ENCODE data around the gene PITPNM3.

PITPNM3 gene

DNA sequence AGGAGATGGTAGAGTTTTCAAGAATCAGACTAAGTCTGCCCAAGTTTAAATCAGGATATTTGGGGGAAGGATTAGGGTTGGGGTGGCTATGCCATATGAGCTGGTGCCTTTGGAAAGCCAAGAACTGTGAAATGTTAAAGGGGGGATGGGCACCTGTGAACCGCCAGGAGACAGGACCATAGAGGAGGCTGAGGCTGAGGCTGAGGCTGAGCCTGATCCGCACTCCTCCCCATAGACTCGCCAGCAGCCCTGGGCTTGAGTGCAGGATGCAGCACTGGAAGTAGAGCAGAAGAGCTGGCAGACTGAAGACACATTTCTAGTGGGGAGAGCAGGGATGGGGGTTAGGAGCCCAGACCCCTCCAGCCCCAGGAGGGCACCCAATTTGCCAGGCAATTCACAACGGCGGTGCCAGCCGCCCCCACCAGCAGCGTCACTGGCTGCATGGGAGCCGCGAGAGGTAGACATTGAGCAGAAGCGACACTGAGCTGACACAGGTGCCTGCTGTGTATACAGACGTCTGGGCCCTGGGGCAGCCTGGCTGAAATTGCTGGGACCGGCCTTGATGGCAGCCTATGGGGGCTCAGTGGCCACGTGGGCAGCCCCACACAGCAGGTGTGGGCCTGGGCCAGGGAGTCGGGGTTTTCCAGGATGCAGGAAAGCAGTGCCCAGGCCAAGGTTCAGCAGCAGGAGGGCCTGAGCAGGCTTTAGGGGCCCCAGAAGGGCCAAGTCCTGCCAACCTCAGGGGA lies 102.9 kb downstream of the PITPNM3 start:
- no peak for DNase-seq (ENCODE audit: low read depth, low spot score)
- H3K27ac ChIP-seq = no peak overlapping the region

DNA sequence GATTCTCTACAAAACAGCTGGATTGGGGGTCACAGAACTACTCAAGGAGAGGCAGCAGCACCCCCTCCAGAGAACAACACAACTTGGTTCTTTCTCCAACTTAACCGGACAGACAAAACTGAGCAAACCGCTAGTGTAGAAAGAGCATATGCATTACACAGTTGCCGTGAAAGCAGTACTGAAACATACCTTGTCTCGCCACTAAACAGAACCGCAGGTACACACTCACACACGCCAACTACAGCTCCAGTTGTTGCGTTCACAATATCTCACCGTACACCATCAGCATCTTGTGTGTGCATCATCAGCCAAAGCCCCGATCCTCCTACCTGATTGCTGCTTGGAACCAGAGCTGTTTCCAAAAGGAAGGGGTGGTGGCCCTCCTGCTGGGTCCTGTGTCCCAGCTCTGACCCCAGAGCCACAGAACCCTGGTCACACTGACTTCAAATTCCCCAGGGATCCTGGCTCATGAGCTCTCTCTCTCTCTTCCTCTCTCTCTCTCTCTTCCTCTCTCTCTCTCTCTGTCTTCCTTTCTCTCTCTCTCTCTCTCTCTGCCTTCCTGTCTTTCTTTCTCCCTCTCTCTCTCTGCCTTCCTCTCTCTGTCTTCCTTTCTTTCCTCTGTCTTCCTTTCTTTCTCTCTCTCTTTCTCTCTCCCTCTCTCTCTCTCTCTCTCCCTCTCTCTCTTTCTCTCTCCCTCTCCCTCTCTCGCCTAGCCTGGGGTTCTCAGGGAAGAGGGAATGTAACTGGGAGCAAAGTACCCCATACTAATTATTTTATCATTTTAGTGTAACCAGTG lies 103.7 kb downstream of the PITPNM3 start:
- no peak overlapping the region for H3K27ac ChIP-seq
- DNase-seq (ENCODE audit: low read depth, low spot score) = no peak

DNA sequence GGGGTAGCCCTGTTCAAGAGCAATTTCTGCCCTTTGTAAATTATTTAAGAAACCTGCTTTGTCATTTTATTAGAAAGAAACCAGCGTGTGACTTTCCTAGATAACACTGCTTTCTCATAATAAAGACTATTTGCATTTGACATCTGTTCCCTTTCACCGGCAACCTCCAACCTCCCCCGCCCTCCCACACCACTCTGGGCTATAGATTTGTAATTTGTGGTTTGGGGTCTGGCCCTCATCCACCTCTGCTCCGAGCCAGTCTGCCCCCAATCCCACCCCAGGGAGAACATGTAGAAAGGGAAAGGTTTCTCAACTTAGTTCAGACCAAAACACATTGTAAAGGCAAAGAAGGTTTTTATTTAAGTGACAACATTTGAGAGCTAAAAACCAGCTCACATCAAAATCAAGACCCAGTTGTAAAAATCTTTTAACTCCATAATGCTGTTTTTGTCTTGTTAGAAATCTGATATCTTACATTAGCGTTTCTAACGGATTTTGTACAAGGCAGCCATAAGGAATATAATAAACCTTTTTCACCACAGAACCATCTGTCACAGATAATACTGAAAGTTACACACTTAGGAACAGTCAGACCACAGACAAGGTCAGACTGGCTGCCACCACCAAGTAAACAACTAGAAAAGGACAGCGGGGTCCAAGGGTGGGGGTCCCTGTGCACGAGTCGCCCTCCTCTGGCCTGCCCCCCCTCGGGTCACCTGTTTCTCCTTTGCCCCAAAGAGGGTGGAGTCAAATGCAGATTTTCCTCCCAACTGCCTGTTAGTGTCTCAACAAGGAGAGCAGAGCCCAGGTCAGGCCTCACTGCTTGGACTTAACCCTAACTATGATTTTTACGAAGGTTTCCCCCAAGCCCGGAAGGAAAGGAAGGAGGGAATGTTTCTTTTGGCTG lies 105.2 kb downstream of the PITPNM3 start:
- no peak for DNase-seq (ENCODE audit: low read depth, low spot score)
- H3K27ac ChIP-seq = no peak overlapping the region

DNA sequence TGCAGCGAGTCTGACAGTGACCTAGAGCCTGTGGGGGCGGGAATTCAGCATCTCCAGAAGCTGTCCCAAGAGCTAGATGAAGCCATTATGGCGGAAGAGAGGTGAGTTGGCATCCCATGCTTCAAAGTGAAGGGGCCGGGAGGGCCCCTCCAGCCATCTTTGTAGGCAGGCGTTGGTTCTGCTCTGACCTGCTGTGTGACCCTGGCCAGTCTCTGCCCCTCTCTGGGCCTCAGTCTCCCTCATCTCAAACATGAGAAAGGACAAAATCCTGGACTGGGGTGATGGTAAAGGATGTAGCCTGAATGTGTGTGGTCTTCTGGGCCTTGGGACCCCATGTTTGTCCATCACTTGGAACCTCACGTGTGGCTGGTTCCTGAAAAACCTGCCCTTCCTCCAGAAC lies 107.0 kb downstream of the PITPNM3 start:
- no peak for DNase-seq (ENCODE audit: low read depth, low spot score)
- H3K27ac ChIP-seq = no peak overlapping the region

DNA sequence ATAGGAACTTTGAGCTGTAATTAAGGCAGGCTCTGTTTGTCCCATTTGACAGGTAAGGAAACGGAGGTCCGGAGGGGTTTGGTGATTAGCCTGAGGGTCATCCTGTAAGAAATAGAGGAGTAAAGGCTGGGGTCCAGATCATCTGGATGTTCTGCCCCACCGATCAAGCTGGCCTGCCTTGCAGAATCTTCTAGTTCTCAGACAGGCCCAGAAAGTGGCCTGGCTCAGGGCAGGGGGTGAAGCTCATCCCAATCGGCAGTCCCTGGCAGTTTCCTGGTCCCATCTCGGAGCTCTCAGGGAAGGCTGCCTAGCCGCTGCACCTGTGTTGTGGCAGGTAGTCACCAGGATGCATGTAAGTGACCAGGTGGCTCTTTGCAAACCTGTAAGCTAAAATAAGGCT lies 107.9 kb downstream of the PITPNM3 start:
- H3K27ac ChIP-seq = no peak overlapping the region
- DNase-seq (ENCODE audit: low read depth, low spot score) = no peak

DNA sequence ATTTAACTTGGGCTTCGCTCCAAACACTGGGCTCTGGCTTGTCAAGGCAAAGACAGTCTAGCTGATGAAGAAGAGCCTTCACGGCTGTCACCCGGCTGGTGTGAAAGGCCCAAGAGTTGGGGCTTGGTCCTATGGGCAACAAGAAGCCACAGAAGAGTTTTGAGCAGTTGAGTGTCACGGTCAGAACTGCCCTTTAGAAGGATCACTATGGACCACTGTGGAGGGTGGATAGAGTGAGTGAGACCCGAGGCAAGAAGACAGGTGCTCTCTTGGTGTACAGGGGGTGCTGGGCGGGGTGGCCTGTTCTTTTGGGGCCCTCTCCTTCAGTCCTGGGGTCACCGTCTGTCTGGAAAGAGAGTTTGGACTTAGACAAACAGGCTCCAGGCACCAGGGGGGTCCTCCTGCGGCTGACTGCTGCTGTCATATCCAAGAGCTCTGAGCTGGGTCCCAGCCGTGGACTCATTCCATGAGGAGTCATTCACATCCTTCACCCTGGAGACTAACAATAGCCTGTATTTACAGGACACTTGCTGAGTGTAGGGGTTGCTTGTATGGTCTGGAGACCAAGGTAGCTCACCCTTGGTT lies 109.7 kb downstream of the PITPNM3 start:
- no peak overlapping the region for H3K27ac ChIP-seq
- DNase-seq (ENCODE audit: low read depth, low spot score) = no peak

DNA sequence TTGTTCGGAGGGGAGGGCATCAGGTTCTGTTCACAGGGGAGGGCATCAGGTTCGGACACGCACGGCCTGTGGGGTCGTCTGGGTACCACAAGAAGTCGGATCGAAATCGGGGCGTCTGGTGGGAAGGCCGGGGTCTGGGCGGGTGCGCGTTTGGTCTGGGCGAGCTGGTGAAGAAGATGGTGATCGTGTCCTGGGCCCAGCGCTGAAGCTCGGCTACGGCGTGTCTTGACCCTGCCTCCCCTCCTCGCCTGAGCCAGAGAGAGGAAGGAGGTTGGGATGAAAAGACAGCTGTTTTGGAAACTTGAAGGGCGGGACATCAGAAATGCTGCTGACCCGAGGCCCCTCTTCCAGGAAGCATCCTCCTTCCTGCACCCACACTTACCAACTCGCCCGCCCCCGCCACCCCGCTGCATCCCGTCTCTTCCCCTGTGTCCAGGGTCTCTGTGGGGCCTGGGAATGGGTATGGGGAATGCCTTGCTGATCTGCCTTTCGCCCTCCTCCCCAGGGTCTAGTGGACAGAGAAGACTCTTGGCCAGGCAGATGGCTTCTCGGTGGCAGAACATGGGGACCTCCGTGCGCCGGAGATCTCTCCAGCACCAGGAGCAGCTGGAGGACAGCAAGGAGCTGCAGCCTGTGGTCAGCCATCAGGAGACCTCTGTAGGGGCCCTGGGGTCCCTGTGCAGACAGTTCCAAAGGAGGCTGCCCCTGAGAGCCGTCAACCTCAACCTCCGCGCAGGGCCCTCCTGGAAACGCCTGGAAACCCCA lies 111.6 kb downstream of the PITPNM3 start:
- DNase-seq (ENCODE audit: low read depth, low spot score) = no peak
- no peak overlapping the region for H3K27ac ChIP-seq

DNA sequence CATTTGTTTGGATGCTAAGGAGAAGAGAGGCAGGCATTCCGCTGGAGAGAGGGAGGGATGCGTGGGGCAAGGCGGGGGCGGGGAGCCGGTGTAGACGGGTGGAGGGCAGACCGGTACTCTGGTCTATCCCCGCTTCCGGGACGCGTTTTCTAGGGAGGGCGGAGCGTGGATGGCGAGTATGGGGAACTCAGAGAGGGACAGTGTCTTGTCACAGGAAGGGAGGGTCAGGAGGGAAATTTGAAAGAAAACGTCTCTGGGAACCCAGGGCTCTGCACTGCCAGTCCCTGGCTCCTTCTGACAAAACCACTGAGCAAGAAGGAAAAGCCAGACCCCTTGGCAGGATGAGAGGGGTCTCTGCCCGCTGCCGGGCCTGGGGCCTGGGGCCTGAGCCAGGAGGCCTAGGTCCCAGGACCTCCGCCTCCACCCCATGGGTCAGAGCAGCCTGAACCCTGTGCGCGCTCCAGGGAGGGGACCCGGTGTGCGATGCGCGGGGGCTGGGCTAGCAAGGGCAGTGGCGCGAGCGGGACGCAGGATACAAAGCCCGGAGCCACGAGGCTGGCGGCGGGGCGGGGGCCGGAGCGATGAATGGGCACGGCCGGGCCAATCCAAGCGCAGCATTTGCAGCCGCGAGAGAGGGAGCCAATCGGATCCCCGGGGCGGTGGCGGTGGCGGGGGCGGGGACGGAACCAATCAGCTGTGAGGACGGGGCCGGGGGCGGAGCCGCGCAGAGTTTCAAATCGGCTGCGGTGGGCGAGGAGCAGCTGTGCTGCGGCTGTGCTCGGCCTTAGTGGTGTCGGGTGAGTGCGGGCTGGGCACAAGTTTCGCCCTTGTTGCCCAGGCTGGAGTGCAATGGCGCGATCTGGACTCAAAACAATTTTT lies 112.4 kb downstream of the PITPNM3 start, which contains the start of gene PIMREG:
PIMREG (plus strand) TSS at position 764 of the 879 bp plus-strand sequence. CDS start 656 bp downstream, outside the sequence.
- DNase-seq (ENCODE audit: low read depth, low spot score) = peak; percentile 54
- peak within 1 kb of the TSS; percentile 53 for H3K27ac ChIP-seq

DNA sequence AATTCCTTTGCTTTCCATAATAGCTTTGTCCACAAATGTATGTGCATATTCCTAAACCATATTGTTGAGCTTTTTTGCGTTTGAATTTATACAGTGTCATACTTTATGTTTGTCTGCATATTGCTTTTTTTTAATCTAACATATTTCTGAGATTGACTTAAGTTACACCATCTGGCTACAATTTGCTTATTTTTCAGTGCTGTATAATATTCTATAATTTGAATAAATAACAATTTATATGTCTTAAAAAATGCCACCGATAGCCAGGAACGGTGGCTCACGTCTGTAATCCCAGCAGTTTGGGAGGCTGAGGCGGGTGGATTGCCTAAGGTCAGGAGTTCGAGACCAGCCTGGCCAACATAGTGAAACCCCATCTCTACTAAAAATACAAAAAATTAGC lies 113.6 kb downstream of the PITPNM3 start:
- no peak for DNase-seq (ENCODE audit: low read depth, low spot score)
- no peak overlapping the region for H3K27ac ChIP-seq

DNA sequence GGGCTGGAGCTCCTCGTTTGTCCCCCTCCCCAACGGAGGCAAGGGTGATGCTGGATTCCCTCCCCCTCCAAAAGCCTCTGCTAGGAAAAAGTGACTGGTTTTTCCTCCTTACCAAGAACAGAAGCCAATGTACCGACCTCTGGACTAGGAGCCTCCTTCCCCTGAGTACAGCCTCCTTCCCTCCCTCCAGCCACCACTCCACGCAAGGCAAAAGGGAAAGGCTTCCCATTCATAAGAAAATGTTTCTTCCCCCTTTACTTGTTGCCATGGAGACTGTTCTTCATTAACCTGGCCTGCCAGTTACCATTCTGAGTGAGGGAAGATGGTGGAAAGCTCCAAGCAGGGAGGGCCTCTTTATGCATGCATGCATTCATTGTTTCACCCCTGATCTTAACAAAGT lies 116.4 kb downstream of the PITPNM3 start:
- no peak for DNase-seq (ENCODE audit: low read depth, low spot score)
- no peak overlapping the region for H3K27ac ChIP-seq

DNA sequence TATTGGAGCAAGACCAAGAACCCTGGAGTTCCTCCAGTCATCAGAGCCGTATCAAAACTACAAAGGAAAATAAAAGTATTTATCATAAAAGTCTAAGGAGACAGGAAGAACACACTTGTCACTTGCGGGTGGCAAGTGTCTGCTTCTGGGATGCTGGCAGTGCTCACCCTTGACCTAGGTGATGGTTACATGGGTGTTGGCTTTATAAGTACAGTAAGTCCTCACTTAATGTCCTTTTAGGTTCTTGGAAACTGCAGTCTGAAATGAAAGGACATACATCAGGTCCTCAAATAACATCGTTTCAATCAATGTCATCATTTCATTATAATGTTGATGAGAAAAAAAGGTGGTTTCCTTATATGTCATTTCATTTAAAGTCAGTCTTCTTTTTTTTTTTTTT lies 118.4 kb downstream of the PITPNM3 start:
- no peak overlapping the region for H3K27ac ChIP-seq
- no peak for DNase-seq (ENCODE audit: low read depth, low spot score)

DNA sequence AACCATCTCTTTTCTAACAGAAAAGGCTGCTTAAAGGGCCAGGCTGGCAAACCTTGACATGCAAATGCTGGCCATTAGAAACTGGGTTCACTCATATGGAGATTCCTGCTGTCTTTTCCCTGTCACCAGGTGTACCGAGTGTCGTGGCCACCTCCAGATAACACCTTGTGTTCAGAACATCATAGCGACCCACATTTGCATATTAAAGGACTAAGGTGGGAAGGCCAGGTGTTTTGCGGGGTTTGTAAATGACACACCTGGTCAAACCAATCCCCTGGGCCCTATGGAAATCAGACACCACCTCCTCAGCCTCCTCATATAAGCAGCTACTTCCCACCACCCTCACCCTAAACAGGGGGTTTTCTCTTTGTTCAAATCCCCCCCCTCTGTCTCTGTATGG lies 118.9 kb downstream of the PITPNM3 start:
- no peak for DNase-seq (ENCODE audit: low read depth, low spot score)
- no peak overlapping the region for H3K27ac ChIP-seq

DNA sequence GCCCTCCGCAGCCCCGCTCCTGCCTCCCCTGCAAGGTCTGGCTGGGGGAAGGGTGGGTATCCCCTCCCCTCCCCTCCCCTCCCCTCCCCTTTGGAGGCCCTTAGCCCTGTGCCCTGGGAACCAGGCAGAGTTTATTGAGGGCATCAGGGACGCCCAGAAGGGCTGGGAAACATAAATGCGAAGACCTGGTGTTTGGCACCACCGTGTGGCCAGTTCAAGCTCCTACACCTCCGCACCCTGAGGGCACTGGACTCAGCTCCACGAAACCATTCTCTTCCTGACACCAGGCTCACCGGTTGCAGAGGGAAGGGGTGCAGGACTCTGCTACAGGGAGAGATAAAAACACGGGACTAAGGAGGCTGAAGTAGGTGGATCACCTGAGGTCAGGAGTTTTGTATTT lies 120.4 kb downstream of the PITPNM3 start:
- no peak overlapping the region for H3K27ac ChIP-seq
- no peak for DNase-seq (ENCODE audit: low read depth, low spot score)

DNA sequence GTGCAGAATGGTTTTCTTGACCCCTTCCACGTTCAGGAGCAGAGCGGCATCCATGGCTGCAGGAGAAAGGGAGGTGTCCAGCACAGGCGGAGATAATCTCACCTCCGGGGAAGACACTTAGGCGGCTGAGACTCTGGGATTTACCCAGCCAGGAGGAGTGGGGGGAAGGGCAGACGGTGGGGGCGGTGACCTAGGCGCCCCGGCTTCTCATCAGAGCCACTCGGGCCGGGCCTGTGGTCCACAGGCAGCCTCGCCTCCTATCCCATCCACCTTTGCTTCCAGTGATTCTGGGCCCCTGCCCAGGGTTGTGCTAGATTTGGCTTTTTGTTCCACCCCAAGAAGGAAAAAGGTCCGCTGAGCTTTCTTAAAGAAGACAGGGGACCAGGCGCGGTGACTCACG lies 121.3 kb downstream of the PITPNM3 start, which contains the start of gene AIPL1:
AIPL1 (minus strand) TSS at position 71 of the 400 bp plus-strand sequence; CDS start at position 54, 17 bp downstream.
- no peak within 1 kb of the TSS for H3K27ac ChIP-seq
- DNase-seq (ENCODE audit: low read depth, low spot score) = no peak

DNA sequence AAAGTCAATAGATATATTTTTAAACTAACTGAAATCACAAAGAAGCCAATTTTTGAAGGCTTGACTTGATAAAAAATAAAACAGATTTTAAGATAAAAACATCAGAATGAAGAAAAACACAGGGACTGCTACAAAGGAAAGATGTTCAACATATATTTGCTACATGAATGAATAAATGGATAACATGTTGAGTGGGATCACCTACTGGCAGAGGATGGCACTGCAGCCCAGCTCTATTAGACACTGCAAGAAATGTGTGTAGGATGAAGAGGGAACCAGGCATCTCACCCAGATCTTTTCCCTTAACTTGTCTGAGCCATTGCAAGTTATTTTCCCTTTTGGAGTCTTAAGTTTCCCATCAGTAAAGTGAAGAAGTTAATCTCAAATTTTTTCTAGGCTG lies 125.6 kb downstream of the PITPNM3 start:
- no peak overlapping the region for H3K27ac ChIP-seq
- no peak for DNase-seq (ENCODE audit: low read depth, low spot score)

DNA sequence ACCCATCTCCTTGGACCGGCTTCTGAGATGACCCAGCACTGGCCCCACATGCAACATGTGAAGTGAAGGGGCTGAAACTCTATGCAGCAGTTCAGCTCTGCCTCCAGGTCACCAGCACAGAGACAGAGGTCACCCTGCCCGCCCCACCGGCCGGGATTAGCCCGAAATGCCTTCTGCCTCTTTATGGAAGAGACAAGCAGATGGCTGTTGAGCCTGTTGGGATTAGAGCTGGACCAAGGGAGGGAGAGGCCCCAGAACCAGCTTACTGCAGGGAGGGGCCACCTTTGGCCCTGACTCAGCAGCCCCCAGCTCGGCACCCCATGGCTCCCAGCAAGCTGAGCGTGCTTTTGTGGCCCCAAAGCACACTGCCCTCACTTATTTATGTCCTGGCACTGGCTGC lies 127.1 kb downstream of the PITPNM3 start:
- H3K27ac ChIP-seq = no peak overlapping the region
- DNase-seq (ENCODE audit: low read depth, low spot score) = no peak

DNA sequence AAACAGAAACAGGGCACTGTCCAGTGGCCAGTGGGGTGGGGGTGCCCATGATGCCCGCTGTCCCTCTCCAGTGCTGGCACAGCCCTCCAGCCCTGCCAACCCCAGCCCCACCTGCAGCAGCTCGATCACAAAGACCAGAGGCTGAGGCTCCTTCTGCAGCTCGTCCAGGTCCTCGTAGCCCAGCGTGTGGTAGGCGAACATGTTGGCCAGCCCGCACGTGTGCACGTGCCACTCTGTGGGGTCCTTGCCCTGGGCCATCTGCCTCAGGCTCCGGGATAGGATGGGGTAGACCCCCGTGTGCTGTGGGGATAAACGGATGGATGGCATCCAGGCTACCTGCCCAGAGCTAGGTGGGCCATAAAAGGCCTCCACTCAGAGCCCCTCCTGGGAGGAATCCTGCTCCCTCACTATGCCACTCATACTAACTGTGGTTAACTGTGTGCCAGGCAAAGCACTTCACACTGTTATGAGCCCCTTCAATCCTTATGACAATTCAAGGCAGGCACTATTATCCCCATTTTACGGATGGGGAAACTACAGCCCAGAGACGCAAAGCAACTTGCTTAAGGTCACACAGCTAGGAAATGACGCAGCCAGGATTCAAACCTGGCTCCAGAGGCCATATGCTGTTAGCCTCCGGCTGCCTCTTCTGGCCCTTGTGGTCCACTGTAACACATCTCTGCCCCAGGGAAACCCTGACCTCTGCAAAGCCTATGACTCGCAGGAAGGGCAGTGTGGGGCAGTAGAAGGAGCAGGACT lies 128.0 kb downstream of the PITPNM3 start:
- DNase-seq (ENCODE audit: low read depth, low spot score) = no peak

DNA sequence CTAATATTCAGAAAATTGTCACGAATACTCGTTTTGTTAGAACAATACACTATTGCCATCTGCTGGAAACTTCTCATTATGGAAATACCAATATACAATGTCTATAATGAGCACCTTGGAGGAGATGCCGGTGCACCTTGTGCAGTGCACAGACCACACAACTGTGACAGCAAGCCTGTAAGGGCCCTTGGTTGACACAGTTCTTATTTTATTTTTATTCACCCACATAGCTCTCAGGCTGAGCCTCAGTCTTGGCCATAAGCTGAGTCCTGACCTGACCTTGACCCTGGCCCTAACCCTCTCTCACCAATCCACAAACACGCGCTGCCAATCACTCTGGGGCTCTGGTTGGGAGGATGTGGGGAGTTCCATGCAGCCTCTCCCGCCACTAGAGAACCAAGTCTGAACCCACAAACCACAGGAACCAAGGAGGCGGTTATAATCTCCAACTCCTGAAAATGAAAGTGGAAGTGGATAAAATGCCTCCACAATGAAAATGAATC lies 129.0 kb downstream of the PITPNM3 start:
- no peak for DNase-seq (ENCODE audit: low read depth, low spot score)

More for the DNA sequence above, 128.0 kb downstream of the PITPNM3 start:
- H3K27ac ChIP-seq = no peak overlapping the region

More for the DNA sequence above, 129.0 kb downstream of the PITPNM3 start:
- H3K27ac ChIP-seq = no peak overlapping the region
